HCT116 (cell line): ENCODE measurements around the gene GRB10. TPM values are rescaled to one million over a fixed set of nuclear protein-coding genes. Genes with fewer than 3 reads are reported as not detected.

ENCODE experiments used
- ATAC-seq: fragments of 200-7000 bp; cut with Tn5 transposase; 2 replicates; pipeline ENCODE4 v1.9.1; 2020; ENCODE audit warnings: mild to moderate bottlenecking, moderate library complexity
- BruUV-seq: library from RNA; stranded (reverse); fragments of 400-500 nt; replicated peaks from 2 replicates; lab custom pipeline; 2021; lab: Mats Ljungman, UMichigan
- CTCF ChIA-PET: fragments of 300-600 bp; sonication (Branson Sonifier 250); formaldehyde crosslinking; loops from one replicate; lab custom pipeline; 2021; ENCODE audit warnings: antibody characterized with exemption; lab: Charles Lee
- POLR2A ChIA-PET: fragments of 300-600, 350-600 bp; sonication (Branson Sonifier 250); formaldehyde crosslinking; loops from one replicate; lab custom pipeline; 2021; ENCODE audit warnings: antibody characterized with exemption; lab: Charles Lee
- RAD21 ChIA-PET, 2 experiments: fragments of 300-600 bp; sonication (Branson Sonifier 250); formaldehyde crosslinking; loops; one replicate each; lab custom pipeline; 2023; ENCODE audit warnings: low total read pairs in 2 of 2; ENCODE audit not compliant: uncharacterized antibody in 2 of 2, unreplicated experiment in 2 of 2, low non-redundant PET in 1 of 2; lab: Charles Lee
- DNase-seq: peaks from one replicate; pipeline ENCODE4 v3.0.0-alpha.2; 2010; ENCODE audit warnings: low read depth, low spot score
- H2AFZ ChIP-seq: fragments of 200-600 bp; shearing (Covaris generic), sonication (generic); 2 replicates; pipeline ENCODE4 v1.6.1; 2017; ENCODE audit warnings: low read depth, mixed run types, mixed read lengths, antibody characterized with exemption, low read length; ENCODE audit not compliant: poor library complexity, severe bottlenecking
- H3K27ac ChIP-seq: 2 replicates; pipeline ENCODE4 v1.5.1; 2012; ENCODE audit warnings: low read depth, low read length
- H3K27me3 ChIP-seq: fragments of 200-600 bp; sonication (generic); 2 replicates; pipeline ENCODE4 v1.6.1; 2016; ENCODE audit warnings: mixed run types, low read length, mixed read lengths; ENCODE audit not compliant: insufficient read depth
- H3K36me3 ChIP-seq, 2 experiments: fragments of 200-500 bp in 1 of 2; fragments of 200-600 bp in 1 of 2; sonication (Bioruptor generic) in 1 of 2; sonication (generic) in 1 of 2; 2 replicates each; pipeline versions ENCODE4 v1.5.1 to v1.6.1; 2014 to 2016; ENCODE audit warnings: low read length in 2 of 2, inconsistent platforms in 1 of 2, mixed read lengths in 1 of 2, mixed run types in 1 of 2; ENCODE audit not compliant: insufficient read depth in 2 of 2, control insufficient read depth in 1 of 2
- H3K4me1 ChIP-seq, 2 experiments: fragments of 200-600 bp in 1 of 2; sonication (generic) in 1 of 2; 2 replicates each; pipeline versions ENCODE4 v1.5.1 to v1.6.1; 2012 to 2017; ENCODE audit warnings: low read length in 2 of 2, inconsistent platforms in 1 of 2, mild to moderate bottlenecking in 1 of 2, mixed read lengths in 1 of 2, mixed run types in 1 of 2, moderate library complexity in 1 of 2; ENCODE audit not compliant: insufficient read depth in 2 of 2, control insufficient read depth in 1 of 2
- H3K4me2 ChIP-seq: fragments of 200-600 bp; sonication (generic); 2 replicates; pipeline ENCODE4 v1.6.1; 2017; ENCODE audit warnings: mixed run types, low read length, mixed read lengths
- H3K4me3 ChIP-seq, 2 experiments: fragments of 200-600 bp in 1 of 2; sonication (generic) in 1 of 2; replicated peaks in 1 of 2; 2 replicates each; pipeline ENCODE4 v1.5.1; 2011 to 2016; ENCODE audit warnings: low read length in 2 of 2, control low read depth in 1 of 2, low read depth in 1 of 2, mild to moderate bottlenecking in 1 of 2, mixed read lengths in 1 of 2, mixed run types in 1 of 2
- H3K79me2 ChIP-seq: fragments of 200-600 bp; sonication (generic); 2 replicates; pipeline ENCODE4 v1.6.1; 2017; ENCODE audit warnings: mild to moderate bottlenecking, mixed run types, low read length, moderate library complexity, mixed read lengths; ENCODE audit not compliant: insufficient read depth
- H3K9ac ChIP-seq: fragments of 200-600 bp; sonication (generic); 2 replicates; pipeline ENCODE4 v1.6.1; 2016; ENCODE audit warnings: low read length, mixed read lengths
- H3K9me2 ChIP-seq: fragments of 200-600 bp; sonication (generic), shearing (Covaris generic); 2 replicates; pipeline ENCODE4 v1.6.1; 2017; ENCODE audit warnings: mixed run types, mild to moderate bottlenecking, moderate library complexity; ENCODE audit not compliant: insufficient read depth
- H3K9me3 ChIP-seq, 2 experiments: fragments of 200-500 bp in 1 of 2; fragments of 200-600 bp in 1 of 2; sonication (Bioruptor generic) in 1 of 2; sonication (generic) in 1 of 2; 2 replicates each; pipeline ENCODE4 v1.6.1; 2014 to 2017; ENCODE audit warnings: low read length in 2 of 2, mixed read lengths in 2 of 2, inconsistent platforms in 1 of 2, low read depth in 1 of 2, mild to moderate bottlenecking in 1 of 2, mixed run types in 1 of 2, moderate library complexity in 1 of 2; ENCODE audit not compliant: control insufficient read depth in 1 of 2, insufficient read depth in 1 of 2
- H4K20me1 ChIP-seq: fragments of 200-600 bp; sonication (generic), shearing (Covaris generic); 2 replicates; pipeline ENCODE4 v1.6.1; 2017; ENCODE audit warnings: mixed run types, mild to moderate bottlenecking, moderate library complexity; ENCODE audit not compliant: insufficient read depth
- EGR1 ChIP-seq: IDR thresholded peaks from 2 replicates; pipeline ENCODE4 v1.6.1; 2012; ENCODE audit warnings: low read depth
- ELF1 ChIP-seq: IDR thresholded peaks from 2 replicates; pipeline ENCODE4 v1.6.1; 2012; ENCODE audit warnings: low read depth, borderline replicate concordance
- EZH2phosphoT487 ChIP-seq: fragments of 200-600 bp; IDR thresholded peaks from 2 replicates; pipeline ENCODE4 v1.6.1; 2018; ENCODE audit warnings: antibody characterized with exemption, borderline replicate concordance
- POLR2AphosphoS5 ChIP-seq: IDR thresholded peaks from 2 replicates; pipeline ENCODE4 v1.6.1; 2011; ENCODE audit warnings: mild to moderate bottlenecking, low read depth, low read length, moderate library complexity
- ZNF274 ChIP-seq: fragments of 200-500 bp; sonication (Bioruptor generic); IDR thresholded peaks from 2 replicates; pipeline ENCODE4 v1.6.1; 2014; ENCODE audit warnings: mild to moderate bottlenecking, low read depth, low read length, inconsistent platforms
- intact Hi-C: fragments of 100-400 bp; cut with micrococcal nuclease; formaldehyde crosslinking; loops from 2 replicates; pipeline ENCODE4 v1.10.0; 2022
- total RNA-seq: library from RNA; stranded (reverse); gene quantifications from one replicate; pipeline ENCODE4 v1.2.1, GENCODE V29; 2021; ENCODE audit not compliant: unreplicated experiment

The GRB10 gene
- total RNA-seq, 1 experiment from 2014 or later = 37.3 TPM

DNA sequence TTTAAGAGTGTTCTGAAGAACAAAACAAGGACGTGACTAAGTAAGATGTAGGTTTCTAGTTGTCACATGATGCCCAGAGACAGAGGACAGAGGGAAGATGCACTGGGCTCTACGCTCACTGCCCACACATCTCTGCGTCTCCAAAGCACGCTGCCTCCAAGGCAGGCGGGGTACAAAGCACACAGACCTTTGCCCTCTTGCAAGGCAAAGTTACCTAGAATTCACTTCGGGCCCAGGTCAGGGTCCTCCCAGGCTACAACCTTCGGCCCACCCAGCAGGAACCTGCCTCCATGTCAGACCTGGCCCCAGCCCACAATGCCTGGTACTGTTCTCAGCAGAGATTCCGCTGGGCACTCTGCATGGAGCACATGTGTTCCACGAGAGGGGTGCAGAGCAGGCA is 26.5 kb downstream of the GRB10 start:
- Histone ChIP-seq H3K4me1 (no peaks in the 10 kb centered on the region), H3K79me2 (no peaks in the 10 kb centered on the region), H3K4me2 (no peak overlapping the region), H4K20me1 (no peaks in the 10 kb centered on the region), H3K9me2 (no peaks in the 10 kb centered on the region), H3K27me3 (no peaks in the 10 kb centered on the region), H2AFZ (no peak overlapping the region), H3K9ac (no peak overlapping the region), H3K36me3 (no peaks in the 10 kb centered on the region), H3K27ac (no peak overlapping the region), H3K4me3 (no peak overlapping the region), H3K9me3 (no peaks in the 10 kb centered on the region)
- intact Hi-C loops = no loop called here
- ChIA-PET POLR2A (no interaction called here), CTCF (no interaction called here), RAD21 (no interaction called here)
- BruUV-seq = no TSS peak
- DNase-seq (no peak), ATAC-seq (no peak)
- TF ChIP-seq EZH2phosphoT487 (no peak), ZNF274 (no peak), POLR2AphosphoS5 (no peak)

- no peaks in the 10 kb centered on the region for H3K79me2 ChIP-seq
- no peak overlapping the region for H3K27ac ChIP-seq
- ChIA-PET POLR2A (no interaction called here), RAD21 (no interaction called here), CTCF (no interaction called here)
- intact Hi-C loops = no loop called here
- no peaks in the 10 kb centered on the region for H3K36me3 ChIP-seq
- H3K4me1 ChIP-seq = no peaks in the 10 kb centered on the region
- no peaks in the 10 kb centered on the region for H4K20me1 ChIP-seq
- TF ChIP-seq EGR1 (no peak), EZH2phosphoT487 (no peak), ELF1 (no peak)
- H2AFZ ChIP-seq = no peak overlapping the region
- ATAC-seq (no peak), DNase-seq (no peak)
- H3K4me2 ChIP-seq = no peak overlapping the region
- no peak overlapping the region for H3K4me3 ChIP-seq
- no TSS peak for BruUV-seq
- no peaks in the 10 kb centered on the region for H3K9me2 ChIP-seq
- H3K27me3 ChIP-seq = no peaks in the 10 kb centered on the region
- no peak overlapping the region for H3K9ac ChIP-seq
- H3K9me3 ChIP-seq = no peaks in the 10 kb centered on the region
Observed at GRCh38 chr7:50754684-50755083, 28.0 kb downstream of the GRB10 start.
